HepG2 (cell line): Measurements from ENCODE around the gene ZNF514. TPM values are rescaled to one million over a fixed set of nuclear protein-coding genes. Genes with fewer than 3 reads are reported as not detected.

Experiments
- ATAC-seq: fragments of 200-7000 bp; cut with Tn5 transposase; 3 replicates; pipeline ENCODE4 v1.9.1; 2020; ENCODE audit warnings: mild to moderate bottlenecking, moderate library complexity
- BruUV-seq: library from RNA; stranded (reverse); fragments of 400-500 nt; replicated peaks from 2 replicates; lab custom pipeline; 2021; lab: Mats Ljungman, UMichigan
- CTCF ChIA-PET: fragments of 300-600 bp; formaldehyde crosslinking; extraction: SDS; loops from one replicate; lab custom pipeline; 2021; ENCODE audit warnings: low total read pairs, inconsistent platforms, low intra/inter-chr PET ratio; lab: Yijun Ruan, JAX
- POLR2A ChIA-PET: fragments of 350-600 bp; sonication (Branson Sonifier 250); formaldehyde crosslinking; loops from one replicate; lab custom pipeline; 2020; ENCODE audit warnings: antibody characterized with exemption, inconsistent platforms; lab: Yijun Ruan, JAX
- DNase-seq: peaks from one replicate; pipeline ENCODE4 v3.0.0-alpha.2; 2015; ENCODE audit warnings: low spot score
- FAIRE-seq: peaks from 3 replicates; lab custom pipeline; 2011; peaks lifted over from hg19 to GRCh38; lab: Jason Lieb, UNC
- H2AFZ ChIP-seq: one replicate; pipeline ENCODE4 v1.6.1; 2011; ENCODE audit warnings: low read length, inconsistent platforms
- H3K27ac ChIP-seq: fragments of 300-600 bp; 3 replicates; pipeline ENCODE4 v1.8.0; 2011; ENCODE audit warnings: mixed run types, mild to moderate bottlenecking, mixed read lengths, low read length, inconsistent platforms; ENCODE audit not compliant: insufficient read depth; ENCODE audit errors: extremely low read length
- H3K27me3 ChIP-seq, 2 experiments: fragments of 200-600 bp in 1 of 2; 2 replicates in 1 of 2; 3 replicates in 1 of 2; pipeline versions ENCODE4 v1.6.0 to v1.8.0; 2011; ENCODE audit warnings: low read length in 2 of 2, mild to moderate bottlenecking in 2 of 2, moderate library complexity in 2 of 2, inconsistent platforms in 1 of 2; ENCODE audit not compliant: insufficient read depth in 2 of 2, control insufficient read depth in 1 of 2
- H3K36me3 ChIP-seq, 2 experiments: fragments of 200-600 bp in 1 of 2; replicated peaks in 1 of 2; 2 replicates in 1 of 2; 3 replicates in 1 of 2; pipeline versions ENCODE4 v1.5.1 to v1.8.0; 2011; ENCODE audit warnings: low read length in 2 of 2, inconsistent platforms in 1 of 2; ENCODE audit not compliant: insufficient read depth in 2 of 2, control insufficient read depth in 1 of 2
- H3K4me1 ChIP-seq: 2 replicates; pipeline ENCODE4 v1.5.1; 2012; ENCODE audit warnings: low read length, inconsistent platforms; ENCODE audit not compliant: insufficient read depth
- H3K4me2 ChIP-seq: 2 replicates; pipeline ENCODE4 v1.6.0; 2011; ENCODE audit warnings: low read depth, low read length, inconsistent platforms
- H3K4me3 ChIP-seq, 3 experiments: fragments of 200-600 bp in 1 of 3; sonication (generic), shearing (Covaris generic) in 1 of 3; replicated peaks in 1 of 3; 2 replicates each; pipeline ENCODE4 v1.5.1; 2011 to 2016; ENCODE audit warnings: low read length in 3 of 3, inconsistent platforms in 2 of 3, low read depth in 2 of 3, mild to moderate bottlenecking in 2 of 3, control low read depth in 1 of 3, mixed read lengths in 1 of 3; ENCODE audit not compliant: insufficient read depth in 1 of 3
- H3K79me2 ChIP-seq: one replicate; pipeline ENCODE4 v1.6.1; 2011; ENCODE audit warnings: low read length, inconsistent platforms; ENCODE audit not compliant: insufficient read depth
- H3K9ac ChIP-seq: 2 replicates; pipeline ENCODE4 v1.6.0; 2011; ENCODE audit warnings: mild to moderate bottlenecking, low read depth, low read length, inconsistent platforms; ENCODE audit not compliant: insufficient read depth
- H3K9me3 ChIP-seq: 2 replicates; pipeline ENCODE4 v1.5.1; 2012; ENCODE audit warnings: mild to moderate bottlenecking, low read length
- H4K20me1 ChIP-seq: 2 replicates; pipeline ENCODE4 v1.6.0; 2011; ENCODE audit warnings: inconsistent platforms, mild to moderate bottlenecking, low read length, moderate library complexity; ENCODE audit not compliant: insufficient read depth
- CBFB ChIP-seq: sonication (generic); formaldehyde crosslinking; IDR thresholded peaks from 2 replicates; pipeline ENCODE4 v1.4.0; 2020; ENCODE audit warnings: missing genetic modification reagents
- GZF1 ChIP-seq: sonication (generic); formaldehyde crosslinking; IDR thresholded peaks from 2 replicates; pipeline ENCODE4 v1.5.1; 2020; ENCODE audit warnings: mild to moderate bottlenecking, missing genetic modification reagents
- KDM5B ChIP-seq: sonication (generic); formaldehyde crosslinking; IDR thresholded peaks from 2 replicates; pipeline ENCODE4 v1.4.0; 2020; ENCODE audit warnings: missing genetic modification reagents, mild to moderate bottlenecking, borderline replicate concordance
- KLF13 ChIP-seq: sonication (generic); formaldehyde crosslinking; IDR thresholded peaks from 2 replicates; pipeline ENCODE4 v1.4.0; 2020; ENCODE audit warnings: mild to moderate bottlenecking, missing genetic modification reagents
- KLF9 ChIP-seq: IDR thresholded peaks from 2 replicates; pipeline ENCODE4 v1.6.1; 2016; ENCODE audit warnings: low read depth
- MED13 ChIP-seq: sonication (generic); formaldehyde crosslinking; IDR thresholded peaks from 2 replicates; pipeline ENCODE4 v1.5.0; 2020; ENCODE audit warnings: missing genetic modification reagents
- MXD3 ChIP-seq: IDR thresholded peaks from 2 replicates; pipeline ENCODE4 v1.6.1; 2016; ENCODE audit warnings: mild to moderate bottlenecking, missing biosample characterization, missing genetic modification reagents
- NR3C1 ChIP-seq: sonication (generic); formaldehyde crosslinking; IDR thresholded peaks from 2 replicates; pipeline ENCODE4 v1.4.0; 2020; ENCODE audit warnings: missing genetic modification reagents
- REXO4 ChIP-seq: sonication (generic); formaldehyde crosslinking; IDR thresholded peaks from 2 replicates; pipeline ENCODE4 v1.8.0; 2022; ENCODE audit warnings: missing genetic modification reagents, mild to moderate bottlenecking, borderline replicate concordance
- SMARCE1 ChIP-seq: fragments of 450-650 bp; IDR thresholded peaks from 2 replicates; pipeline ENCODE4 v1.6.1; 2017; ENCODE audit warnings: borderline replicate concordance
- TAF1 ChIP-seq: sonication (generic); formaldehyde crosslinking; IDR thresholded peaks from 2 replicates; pipeline ENCODE4 v1.4.0; 2020; ENCODE audit warnings: missing genetic modification reagents
- ZNF510 ChIP-seq: sonication (generic); formaldehyde crosslinking; IDR thresholded peaks from 2 replicates; pipeline ENCODE4 v1.4.0; 2020; ENCODE audit warnings: low read depth, mild to moderate bottlenecking, missing genetic modification reagents
- WGBS: methylation state at CpG from one replicate; pipeline ENCODE4 v1.1.6; 2017; ENCODE audit warnings: low lambda C conversion rate; 5-methylcytosine and 5-hydroxymethylcytosine counted together
- in situ Hi-C: cut with HindIII; loops from 2 replicates; pipeline ENCODE4 v1.10.0; 2017; ENCODE audit warnings: low pct_unique_long_range_greater_than_20kb; ENCODE audit not compliant: extremely low pct_ligation_motif_present
- intact Hi-C: fragments of 100-400 bp; cut with micrococcal nuclease; formaldehyde crosslinking; loops from one replicate; pipeline ENCODE4 v1.10.0; 2022; ENCODE audit not compliant: unreplicated experiment
- polyA plus RNA-seq, 8 experiments: library from polyadenylated mRNA; depleted of rRNA in 3 of 8; stranded (reverse) in 7 of 8; unstranded in 1 of 8; fragments of >200 nt; fragmentation: Illumina TruSeq in 4 of 8; extraction: Trizol in 4 of 8; gene quantifications; 2 replicates each; pipeline versions ENCODE4 v1.2.1 to v1.2.3, GENCODE V29; 2011 to 2016; ENCODE audit warnings: low read depth in 4 of 8, missing spikeins in 1 of 8, mixed read lengths in 1 of 8; ENCODE audit not compliant: insufficient read depth in 1 of 8
- total RNA-seq, 5 experiments: library from RNA; depleted of rRNA; stranded (reverse); fragments of >200 nt; fragmentation: Illumina TruSeq; extraction: Trizol; gene quantifications; 2 replicates each; pipeline ENCODE4 v1.2.3, GENCODE V29; 2016; ENCODE audit warnings: low read depth in 1 of 5

Gene ZNF514
- total and polyA plus RNA-seq, 2 of the 13 experiments (the other 11 are each of a cell fraction or from before 2014, with no cell fraction given) = 15.2 to 18.7 TPM

GRCh38 chr2:95207111-95207961 lies 47.7 kb upstream of the ZNF514 start, which contains the start of gene ZNF892 (continued):
- TF ChIP-seq KDM5B (peak; percentile 73; the same call in 1 of the 2 replicates), TAF1 (CRISPR knock-in tag) (peak; percentile 37; the same call in 1 of the 2 replicates), ZNF510 (CRISPR knock-in tag) (no peak), MXD3 (CRISPR knock-in tag) (peak; percentile 61; the same call in 1 of the 2 replicates), GZF1 (CRISPR knock-in tag) (no peak), SMARCE1 (no peak), KLF9 (CRISPR knock-in tag) (no peak), KLF13 (CRISPR knock-in tag) (no peak)

GRCh38 chr2:95206096-95206495 lies 46.4 kb upstream of the ZNF514 start:
- in situ Hi-C loops = no loop called here
- no peaks in the 10 kb centered on the region; the same call in 1 of the 2 replicates for H3K9me3 ChIP-seq
- ATAC-seq (no peak), FAIRE-seq (no peak), DNase-seq (no peak)
- TF ChIP-seq CBFB (no peak), REXO4 (CRISPR knock-in tag) (no peak), MED13 (CRISPR knock-in tag) (no peak), NR3C1 (CRISPR knock-in tag) (no peak)
- no peak overlapping the region for H3K4me3 ChIP-seq
- intact Hi-C loops = no loop called here
- no peak overlapping the region for H3K27ac ChIP-seq
- H3K4me1 ChIP-seq = no peaks in the 10 kb centered on the region
- no peaks in the 10 kb centered on the region for H3K36me3 ChIP-seq
- no peaks in the 10 kb centered on the region for H4K20me1 ChIP-seq
- no peaks in the 10 kb centered on the region for H3K79me2 ChIP-seq
- POLR2A ChIA-PET = interaction anchor here (1.5 kb wide), 1 partner anchor 41 kb away, joined by 6 read pairs; the partner anchor contains the start of gene ZNF2
- CTCF ChIA-PET = no interaction called here
- BruUV-seq = no TSS peak
- H3K9ac ChIP-seq = no peak overlapping the region
- no peak overlapping the region for H2AFZ ChIP-seq
- peaks cover 0 to 4% of the 10 kb centered on the region in 2 experiments; a peak in 2 of 5 replicates for H3K27me3 ChIP-seq
- 65% methylated on average over 10 of the region's 10 CpGs for WGBS
- no peak overlapping the region for H3K4me2 ChIP-seq
